Activated CD4-positive, alpha-beta T cell treated with anti-CD3 and anti-CD28 coated beads, Interleukin-2, Interleukin-4, amounts not matched to agents 100 ng/mL and 50 ng/mL, durations not matched to agents 16 hours and 8 hours (primary cell): Measurements from ENCODE around the gene SPAG7.

ENCODE experiments used
- DNase-seq: peaks from one replicate; pipeline ENCODE4 v3.0.0-alpha.2; 2020; ENCODE audit warnings: low spot score

Gene SPAG7

GRCh38 chr17:4967539-4968485, at the start of gene SPAG7:
Gene SPAG7, minus strand, starts transcription at chr17:4967817. Its CDS starts 13 bp downstream, at chr17:4967804.
- peak; percentile 95 for DNase-seq

- DNase-seq: no peak
These were observed 46.7 kb upstream of the SPAG7 start for GRCh38 chr17:5014357-5014756.

GRCh38 chr17:5011928-5012327, 44.3 kb upstream of the SPAG7 start:
- DNase-seq: peak; percentile 82

- no peak for DNase-seq
These were observed 35.7 kb upstream of the SPAG7 start for GRCh38 chr17:5003214-5003867.

- DNase-seq: no peak
These were observed 34.6 kb upstream of the SPAG7 start for GRCh38 chr17:5002121-5002788.

GRCh38 chr17:5000237-5000639, 32.6 kb upstream of the SPAG7 start:
- DNase-seq: no peak

GRCh38 chr17:4999430-5000093, 31.9 kb upstream of the SPAG7 start:
- DNase-seq: no peak

- DNase-seq: no peak
These were observed 31.3 kb upstream of the SPAG7 start for GRCh38 chr17:4998732-4999429.

- DNase-seq: no peak
These were observed 30.6 kb upstream of the SPAG7 start for GRCh38 chr17:4998027-4998731.

GRCh38 chr17:4997302-4998026, 29.8 kb upstream of the SPAG7 start, which contains the start of the genes INCA1 and KIF1C:
Gene INCA1, minus strand, starts transcription at chr17:4997522. Its CDS starts 3,085 bp downstream, at chr17:4994437.
Gene KIF1C, plus strand, starts transcription at chr17:4997950. Its CDS starts 2,297 bp downstream, at chr17:5000247.
- DNase-seq: peak; percentile 91

GRCh38 chr17:4994081-4994595, 26.5 kb upstream of the SPAG7 start:
- DNase-seq: no peak

- DNase-seq: no peak
These were observed 20.4 kb upstream of the SPAG7 start for GRCh38 chr17:4987767-4988567.

- DNase-seq: peak; percentile 89
These were observed 19.5 kb upstream of the SPAG7 start, which contains the start of gene CAMTA2 for GRCh38 chr17:4986951-4987766. Gene CAMTA2, minus strand, starts transcription at chr17:4987675. Its CDS starts 1,453 bp downstream, at chr17:4986222.

GRCh38 chr17:4986403-4986802, 18.8 kb upstream of the SPAG7 start:
- DNase-seq: no peak

- DNase-seq: no peak
These were observed 14.7 kb upstream of the SPAG7 start for GRCh38 chr17:4982305-4982704.

- peak; percentile 72 for DNase-seq
These were observed 13.1 kb upstream of the SPAG7 start for GRCh38 chr17:4980644-4981216.

GRCh38 chr17:4978726-4979125, 11.1 kb upstream of the SPAG7 start:
- DNase-seq: no peak
